SK-N-SH (cell line): ENCODE results near the gene PTPRG.

Source experiments
- EZH2phosphoT487 ChIP-seq: fragments of 200-600 bp; sonication (generic); IDR thresholded peaks from 2 replicates; pipeline ENCODE4 v1.6.1; 2017; ENCODE audit warnings: low read depth, mixed run types, mild to moderate bottlenecking, antibody characterized with exemption, moderate library complexity, borderline replicate concordance
- FOXM1 ChIP-seq: IDR thresholded peaks from 2 replicates; pipeline ENCODE4 v1.4.0; 2012; ENCODE audit warnings: low read depth, mild to moderate bottlenecking
- GABPA ChIP-seq: IDR thresholded peaks from 2 replicates; pipeline ENCODE4 v1.4.0; 2012; ENCODE audit warnings: low read depth, mild to moderate bottlenecking
- MAX ChIP-seq: IDR thresholded peaks from 2 replicates; pipeline ENCODE4 v1.4.0; 2012; ENCODE audit warnings: low read depth
- NRF1 ChIP-seq: IDR thresholded peaks from 2 replicates; pipeline ENCODE4 v1.6.1; 2012; ENCODE audit warnings: low read depth, mild to moderate bottlenecking, low read length
- PBX3 ChIP-seq: IDR thresholded peaks from 2 replicates; pipeline ENCODE4; 2012
- RAD21 ChIP-seq: IDR thresholded peaks from 2 replicates; pipeline ENCODE4 v1.6.1; 2012; ENCODE audit warnings: mild to moderate bottlenecking, low read length
- RFX5 ChIP-seq: IDR thresholded peaks from 2 replicates; pipeline ENCODE4 v1.6.1; 2012; ENCODE audit warnings: mild to moderate bottlenecking, improper control_type of control experiment, low read length
- SIN3A ChIP-seq: IDR thresholded peaks from 2 replicates; pipeline ENCODE4 v1.6.1; 2012; ENCODE audit warnings: low read depth, mild to moderate bottlenecking, low read length, moderate library complexity, borderline replicate concordance
- SMC3 ChIP-seq: IDR thresholded peaks from 2 replicates; pipeline ENCODE4 v1.6.1; 2012; ENCODE audit warnings: low read depth, low read length, improper control_type of control experiment
- TF ChIP-seq, protein P1 (sequence below): fragments of 200-600 bp; sonication (generic); IDR thresholded peaks from 2 replicates; pipeline ENCODE4 v1.6.1; 2017; ENCODE audit warnings: antibody characterized with exemption, mild to moderate bottlenecking, moderate library complexity
- TF ChIP-seq, protein P2 (sequence below): IDR thresholded peaks from 2 replicates; pipeline ENCODE4 v1.4.0; 2012; ENCODE audit warnings: low read depth, borderline replicate concordance
- TF ChIP-seq, protein P3 (sequence below): IDR thresholded peaks from 2 replicates; pipeline ENCODE4 v1.6.1; 2012; ENCODE audit warnings: mild to moderate bottlenecking, low read depth, low read length, moderate library complexity

DNA sequence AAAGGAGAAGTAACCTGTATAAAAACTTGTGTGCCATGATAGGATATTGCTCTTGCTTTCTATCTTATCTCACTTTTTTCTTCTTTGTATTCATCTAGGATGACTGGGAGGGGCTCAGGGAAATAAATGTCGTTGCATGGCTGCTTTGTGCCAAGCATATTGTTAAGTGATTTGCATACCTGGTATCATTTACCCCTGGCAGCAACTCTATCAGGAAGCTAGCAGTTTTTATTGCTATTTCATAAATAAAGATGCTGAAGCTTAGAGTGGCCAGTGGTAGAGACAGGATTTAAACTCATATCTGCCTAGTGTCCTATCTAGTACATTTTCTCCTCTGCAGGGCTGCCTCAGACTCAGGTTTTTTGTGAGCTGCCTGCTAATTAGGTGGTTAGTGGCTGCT lies 253.3 kb downstream of the PTPRG start:
- TF ChIP-seq SMC3, result no peak
- TF ChIP-seq, protein P1, sequence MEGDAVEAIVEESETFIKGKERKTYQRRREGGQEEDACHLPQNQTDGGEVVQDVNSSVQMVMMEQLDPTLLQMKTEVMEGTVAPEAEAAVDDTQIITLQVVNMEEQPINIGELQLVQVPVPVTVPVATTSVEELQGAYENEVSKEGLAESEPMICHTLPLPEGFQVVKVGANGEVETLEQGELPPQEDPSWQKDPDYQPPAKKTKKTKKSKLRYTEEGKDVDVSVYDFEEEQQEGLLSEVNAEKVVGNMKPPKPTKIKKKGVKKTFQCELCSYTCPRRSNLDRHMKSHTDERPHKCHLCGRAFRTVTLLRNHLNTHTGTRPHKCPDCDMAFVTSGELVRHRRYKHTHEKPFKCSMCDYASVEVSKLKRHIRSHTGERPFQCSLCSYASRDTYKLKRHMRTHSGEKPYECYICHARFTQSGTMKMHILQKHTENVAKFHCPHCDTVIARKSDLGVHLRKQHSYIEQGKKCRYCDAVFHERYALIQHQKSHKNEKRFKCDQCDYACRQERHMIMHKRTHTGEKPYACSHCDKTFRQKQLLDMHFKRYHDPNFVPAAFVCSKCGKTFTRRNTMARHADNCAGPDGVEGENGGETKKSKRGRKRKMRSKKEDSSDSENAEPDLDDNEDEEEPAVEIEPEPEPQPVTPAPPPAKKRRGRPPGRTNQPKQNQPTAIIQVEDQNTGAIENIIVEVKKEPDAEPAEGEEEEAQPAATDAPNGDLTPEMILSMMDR, result no peak
- TF ChIP-seq RFX5, result no peak
- TF ChIP-seq, protein P2, sequence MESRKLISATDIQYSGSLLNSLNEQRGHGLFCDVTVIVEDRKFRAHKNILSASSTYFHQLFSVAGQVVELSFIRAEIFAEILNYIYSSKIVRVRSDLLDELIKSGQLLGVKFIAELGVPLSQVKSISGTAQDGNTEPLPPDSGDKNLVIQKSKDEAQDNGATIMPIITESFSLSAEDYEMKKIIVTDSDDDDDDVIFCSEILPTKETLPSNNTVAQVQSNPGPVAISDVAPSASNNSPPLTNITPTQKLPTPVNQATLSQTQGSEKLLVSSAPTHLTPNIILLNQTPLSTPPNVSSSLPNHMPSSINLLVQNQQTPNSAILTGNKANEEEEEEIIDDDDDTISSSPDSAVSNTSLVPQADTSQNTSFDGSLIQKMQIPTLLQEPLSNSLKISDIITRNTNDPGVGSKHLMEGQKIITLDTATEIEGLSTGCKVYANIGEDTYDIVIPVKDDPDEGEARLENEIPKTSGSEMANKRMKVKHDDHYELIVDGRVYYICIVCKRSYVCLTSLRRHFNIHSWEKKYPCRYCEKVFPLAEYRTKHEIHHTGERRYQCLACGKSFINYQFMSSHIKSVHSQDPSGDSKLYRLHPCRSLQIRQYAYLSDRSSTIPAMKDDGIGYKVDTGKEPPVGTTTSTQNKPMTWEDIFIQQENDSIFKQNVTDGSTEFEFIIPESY, result no peak
- TF ChIP-seq PBX3, result no peak
- no peak for TF ChIP-seq EZH2phosphoT487
- TF ChIP-seq MAX, result no peak
- TF ChIP-seq, protein P3, sequence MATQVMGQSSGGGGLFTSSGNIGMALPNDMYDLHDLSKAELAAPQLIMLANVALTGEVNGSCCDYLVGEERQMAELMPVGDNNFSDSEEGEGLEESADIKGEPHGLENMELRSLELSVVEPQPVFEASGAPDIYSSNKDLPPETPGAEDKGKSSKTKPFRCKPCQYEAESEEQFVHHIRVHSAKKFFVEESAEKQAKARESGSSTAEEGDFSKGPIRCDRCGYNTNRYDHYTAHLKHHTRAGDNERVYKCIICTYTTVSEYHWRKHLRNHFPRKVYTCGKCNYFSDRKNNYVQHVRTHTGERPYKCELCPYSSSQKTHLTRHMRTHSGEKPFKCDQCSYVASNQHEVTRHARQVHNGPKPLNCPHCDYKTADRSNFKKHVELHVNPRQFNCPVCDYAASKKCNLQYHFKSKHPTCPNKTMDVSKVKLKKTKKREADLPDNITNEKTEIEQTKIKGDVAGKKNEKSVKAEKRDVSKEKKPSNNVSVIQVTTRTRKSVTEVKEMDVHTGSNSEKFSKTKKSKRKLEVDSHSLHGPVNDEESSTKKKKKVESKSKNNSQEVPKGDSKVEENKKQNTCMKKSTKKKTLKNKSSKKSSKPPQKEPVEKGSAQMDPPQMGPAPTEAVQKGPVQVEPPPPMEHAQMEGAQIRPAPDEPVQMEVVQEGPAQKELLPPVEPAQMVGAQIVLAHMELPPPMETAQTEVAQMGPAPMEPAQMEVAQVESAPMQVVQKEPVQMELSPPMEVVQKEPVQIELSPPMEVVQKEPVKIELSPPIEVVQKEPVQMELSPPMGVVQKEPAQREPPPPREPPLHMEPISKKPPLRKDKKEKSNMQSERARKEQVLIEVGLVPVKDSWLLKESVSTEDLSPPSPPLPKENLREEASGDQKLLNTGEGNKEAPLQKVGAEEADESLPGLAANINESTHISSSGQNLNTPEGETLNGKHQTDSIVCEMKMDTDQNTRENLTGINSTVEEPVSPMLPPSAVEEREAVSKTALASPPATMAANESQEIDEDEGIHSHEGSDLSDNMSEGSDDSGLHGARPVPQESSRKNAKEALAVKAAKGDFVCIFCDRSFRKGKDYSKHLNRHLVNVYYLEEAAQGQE, result no peak
- no peak for TF ChIP-seq GABPA
- no peak for TF ChIP-seq RAD21
- TF ChIP-seq NRF1, result no peak
- no peak for TF ChIP-seq SIN3A
- TF ChIP-seq FOXM1, result no peak
